Stimulated activated CD4-positive, alpha-beta T cell treated with anti-CD3 and anti-CD28 coated beads, Interleukin-2, amount 100 ng/mL, for 24 hours (primary cell): ENCODE results near the gene TRIM51.
"Not testable (repeated sequence)": the region's sequence is repeated elsewhere in the genome, so short reads cannot be mapped to it uniquely, and the experiment has no call there.

Experiments used
- DNase-seq, 2 donors: peaks; one replicate each; pipeline ENCODE4 v3.0.0-alpha.2; 2020

Gene TRIM51

GRCh38 chr11:55882997-55883396, at the start of gene TRIM51:
TRIM51 (plus strand) TSS chr11:55883297; CDS start chr11:55885429, 2,132 bp downstream.
- DNase-seq, result not testable (repeated sequence)

- DNase-seq, result no peak
Measured at GRCh38 chr11:55838452-55838851, 44.6 kb upstream of the TRIM51 start, which contains the start of gene OR5D16. OR5D16 (plus strand) TSS chr11:55838752; CDS start chr11:55838752, 0 bp downstream.

- DNase-seq, result no peak
Measured at GRCh38 chr11:55847453-55847852, 35.6 kb upstream of the TRIM51 start.

- DNase-seq, result no peak
Measured at GRCh38 chr11:55849037-55849436, 34.1 kb upstream of the TRIM51 start.

GRCh38 chr11:55852141-55852540, 31.0 kb upstream of the TRIM51 start:
- DNase-seq, result no peak

- DNase-seq, result no peak
Measured at GRCh38 chr11:55854704-55855103, 28.4 kb upstream of the TRIM51 start.

- not testable (repeated sequence) for DNase-seq
Measured at GRCh38 chr11:55867354-55867753, 15.7 kb upstream of the TRIM51 start.

GRCh38 chr11:55872731-55873130, 10.4 kb upstream of the TRIM51 start:
- DNase-seq, result not testable (repeated sequence)

- DNase-seq, result not testable (repeated sequence)
Measured at GRCh38 chr11:55873146-55873545, 10.0 kb upstream of the TRIM51 start.

GRCh38 chr11:55884995-55885394, 1.9 kb downstream of the TRIM51 start:
- DNase-seq, result not testable (repeated sequence)

GRCh38 chr11:55885481-55885880, 2.4 kb downstream of the TRIM51 start:
- not testable (repeated sequence) for DNase-seq

GRCh38 chr11:55895216-55895615, 12.1 kb downstream of the TRIM51 start:
- no peak for DNase-seq

- no peak for DNase-seq
Measured at GRCh38 chr11:55902308-55902707, 19.2 kb downstream of the TRIM51 start.

GRCh38 chr11:55914482-55914881, 31.4 kb downstream of the TRIM51 start, which contains the start of gene OR5W2:
OR5W2 (minus strand) TSS chr11:55914582; CDS start chr11:55914582, 0 bp downstream.
- no peak for DNase-seq

GRCh38 chr11:55920537-55920936, 37.4 kb downstream of the TRIM51 start:
- no peak for DNase-seq

GRCh38 chr11:55936300-55936699, 53.2 kb downstream of the TRIM51 start, which contains the start of gene OR5I1:
OR5I1 (minus strand) TSS chr11:55936400; CDS start chr11:55936400, 0 bp downstream.
- no peak for DNase-seq
